Keratinocyte (primary cell): ENCODE measurements around the gene STOX2. TPM values are rescaled to one million over a fixed set of nuclear protein-coding genes. Genes with fewer than 3 reads are reported as not detected.

Experiments used
- DNase-seq: peaks from one replicate; pipeline ENCODE4 v3.0.0-alpha.2; 2011; ENCODE audit warnings: low read depth, missing footprints, low spot score
- FAIRE-seq: peaks from 2 replicates; lab custom pipeline; 2011; peaks lifted over from hg19 to GRCh38; lab: Jason Lieb, UNC
- H2AFZ ChIP-seq: 2 replicates; pipeline ENCODE4 v1.6.0; 2012; ENCODE audit warnings: low read length, control low read depth, inconsistent platforms; ENCODE audit not compliant: control insufficient read depth
- H3K27ac ChIP-seq: 2 replicates; pipeline ENCODE4 v1.5.1; 2011; ENCODE audit warnings: low read length; ENCODE audit not compliant: control insufficient read depth, insufficient read depth
- H3K27me3 ChIP-seq: 3 replicates; pipeline ENCODE4 v1.6.0; 2011; ENCODE audit warnings: low read length; ENCODE audit not compliant: control insufficient read depth, insufficient read depth; ENCODE audit errors: extremely low read depth
- H3K36me3 ChIP-seq, 2 experiments: 2 replicates in 1 of 2; 3 replicates in 1 of 2; pipeline ENCODE4 v1.5.1; 2011; ENCODE audit warnings: low read length in 2 of 2, mild to moderate bottlenecking in 1 of 2; ENCODE audit not compliant: control insufficient read depth in 2 of 2, insufficient read depth in 2 of 2; ENCODE audit errors: extremely low read depth in 1 of 2
- H3K4me1 ChIP-seq: 3 replicates; pipeline ENCODE4 v1.5.1; 2011; ENCODE audit warnings: low read length; ENCODE audit not compliant: control insufficient read depth, insufficient read depth; ENCODE audit errors: extremely low read depth
- H3K4me2 ChIP-seq: 3 replicates; pipeline ENCODE4 v1.6.0; 2011; ENCODE audit warnings: low read depth, low read length; ENCODE audit not compliant: control insufficient read depth, insufficient read depth; ENCODE audit errors: extremely low read depth
- H3K4me3 ChIP-seq, 3 experiments: fragments of 200-600 bp in 1 of 3; sonication (generic) in 1 of 3; 2 replicates in 2 of 3; 3 replicates in 1 of 3; pipeline ENCODE4 v1.5.1; 2011 to 2016; ENCODE audit warnings: low read length in 3 of 3, mild to moderate bottlenecking in 3 of 3, control low read depth in 2 of 3, inconsistent platforms in 1 of 3, low read depth in 1 of 3, mixed read lengths in 1 of 3, mixed run types in 1 of 3, moderate library complexity in 1 of 3; ENCODE audit not compliant: control insufficient read depth in 2 of 3, insufficient read depth in 2 of 3; ENCODE audit errors: extremely low read depth in 1 of 3
- H3K79me2 ChIP-seq: 2 replicates; pipeline ENCODE4 v1.6.0; 2012; ENCODE audit warnings: low read length; ENCODE audit not compliant: control insufficient read depth, insufficient read depth
- H3K9ac ChIP-seq: 3 replicates; pipeline ENCODE4 v1.6.0; 2011; ENCODE audit warnings: low read length; ENCODE audit not compliant: control insufficient read depth, insufficient read depth; ENCODE audit errors: extremely low read depth
- H3K9me1 ChIP-seq: 3 replicates; pipeline ENCODE4 v1.6.0; 2011; ENCODE audit warnings: low read length; ENCODE audit not compliant: control insufficient read depth, insufficient read depth; ENCODE audit errors: extremely low read depth
- H3K9me3 ChIP-seq: 2 replicates; pipeline ENCODE4 v1.5.1; 2012; ENCODE audit warnings: low read depth, low read length; ENCODE audit not compliant: control insufficient read depth
- H4K20me1 ChIP-seq: 3 replicates; pipeline ENCODE4 v1.6.0; 2011; ENCODE audit warnings: low read length; ENCODE audit not compliant: control insufficient read depth, insufficient read depth; ENCODE audit errors: extremely low read depth
- EZH2 ChIP-seq: IDR thresholded peaks from one replicate; pipeline ENCODE4 v1.6.1; 2012; ENCODE audit warnings: inconsistent platforms, mild to moderate bottlenecking, low read length, moderate library complexity
- dilution Hi-C: fragments of 300-500 bp; cut with MboI; formaldehyde crosslinking; loops from one replicate; pipeline ENCODE4 v1.7.0; 2020; ENCODE audit warnings: low sequenced_read_pairs; ENCODE audit not compliant: extremely low pct_ligation_motif_present
- polyA plus RNA-seq, 5 experiments: library from polyadenylated mRNA; depleted of rRNA in 3 of 5; stranded (reverse) in 3 of 5; stranded (forward) in 1 of 5; unstranded in 1 of 5; fragments of >200 nt; gene quantifications; 1 replicate in 1 of 5; 2 replicates in 3 of 5; 3 replicates in 1 of 5; pipeline versions ENCODE4 v1.2.1 to v1.2.3, GENCODE V29; 2011 to 2012; ENCODE audit warnings: missing spikeins in 2 of 5, low read depth in 1 of 5, low replicate concordance in 1 of 5
- TF ChIP-seq, protein P1 (sequence below), 3 experiments: IDR thresholded peaks in 1 of 3; conservative IDR thresholded peaks in 1 of 3; optimal IDR thresholded peaks in 1 of 3; 2 replicates in 2 of 3; 3 replicates in 1 of 3; pipeline versions ENCODE3 to v1.5.1; 2011; ENCODE audit warnings: low read length in 3 of 3, mild to moderate bottlenecking in 3 of 3, moderate library complexity in 2 of 3, control low read depth in 1 of 3, inconsistent platforms in 1 of 3; ENCODE audit not compliant: insufficient read depth in 2 of 3; ENCODE audit errors: extremely low read depth in 1 of 3

Gene STOX2
- polyA plus RNA-seq, 1 donor (not counting 4 experiments of a cell fraction or from before 2014, with no cell fraction given), result 1.6 TPM

DNA sequence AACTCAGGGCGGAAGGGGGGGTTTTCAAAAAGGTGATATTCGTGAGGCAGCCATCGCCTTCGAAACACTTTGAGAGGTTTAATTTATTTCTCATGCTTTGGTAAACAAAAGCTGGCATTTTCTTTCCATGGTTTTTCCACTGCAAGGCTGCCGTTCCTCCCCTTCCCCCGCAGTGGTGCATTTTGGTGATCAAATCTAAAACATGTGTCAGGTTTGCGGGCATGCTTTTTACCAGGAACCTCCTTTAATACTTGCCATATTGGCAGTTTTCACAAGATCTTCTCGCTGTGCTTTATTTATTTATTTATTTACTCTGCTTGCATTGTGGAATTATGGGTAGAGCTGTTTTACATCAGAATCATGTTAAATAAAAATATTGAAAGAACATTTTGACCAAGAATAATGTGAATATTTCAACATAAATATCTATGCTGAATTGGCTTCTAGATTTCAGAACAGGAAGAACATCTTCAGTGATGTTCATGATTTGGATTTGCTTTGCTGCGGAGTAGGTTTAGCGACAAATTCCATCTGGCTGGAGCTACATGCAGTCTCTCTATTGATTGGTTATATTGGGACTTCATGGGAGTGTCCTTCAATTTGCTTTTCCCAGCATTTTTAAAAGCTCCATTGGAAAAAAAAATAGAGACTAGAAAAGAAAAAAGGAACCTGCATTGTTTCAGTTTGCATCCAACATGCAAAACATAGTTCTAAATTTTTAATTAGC lies 54.4 kb downstream of the STOX2 start:
- no peak overlapping the region for H3K27ac ChIP-seq
- dilution Hi-C loops, result no loop called here
- no peak overlapping the region for H3K4me3 ChIP-seq
- H3K27me3 ChIP-seq, result no peaks in the 10 kb centered on the region
- no peak overlapping the region for H3K4me2 ChIP-seq
- no peaks in the 10 kb centered on the region for H3K9me1 ChIP-seq
- H3K4me1 ChIP-seq, result no peaks in the 10 kb centered on the region
- H2AFZ ChIP-seq, result no peak overlapping the region
- TF ChIP-seq EZH2, result no peak
- TF ChIP-seq, protein P1, sequence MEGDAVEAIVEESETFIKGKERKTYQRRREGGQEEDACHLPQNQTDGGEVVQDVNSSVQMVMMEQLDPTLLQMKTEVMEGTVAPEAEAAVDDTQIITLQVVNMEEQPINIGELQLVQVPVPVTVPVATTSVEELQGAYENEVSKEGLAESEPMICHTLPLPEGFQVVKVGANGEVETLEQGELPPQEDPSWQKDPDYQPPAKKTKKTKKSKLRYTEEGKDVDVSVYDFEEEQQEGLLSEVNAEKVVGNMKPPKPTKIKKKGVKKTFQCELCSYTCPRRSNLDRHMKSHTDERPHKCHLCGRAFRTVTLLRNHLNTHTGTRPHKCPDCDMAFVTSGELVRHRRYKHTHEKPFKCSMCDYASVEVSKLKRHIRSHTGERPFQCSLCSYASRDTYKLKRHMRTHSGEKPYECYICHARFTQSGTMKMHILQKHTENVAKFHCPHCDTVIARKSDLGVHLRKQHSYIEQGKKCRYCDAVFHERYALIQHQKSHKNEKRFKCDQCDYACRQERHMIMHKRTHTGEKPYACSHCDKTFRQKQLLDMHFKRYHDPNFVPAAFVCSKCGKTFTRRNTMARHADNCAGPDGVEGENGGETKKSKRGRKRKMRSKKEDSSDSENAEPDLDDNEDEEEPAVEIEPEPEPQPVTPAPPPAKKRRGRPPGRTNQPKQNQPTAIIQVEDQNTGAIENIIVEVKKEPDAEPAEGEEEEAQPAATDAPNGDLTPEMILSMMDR (optimal IDR thresholded peaks at IDR 0.05 in 1 of 3, IDR thresholded peaks at IDR 0.05 in 1 of 3, conservative IDR thresholded peaks at IDR 0.05 in 1 of 3; ENCODE audit: extremely low read depth in 1 of 3, insufficient read depth in 2 of 3, low read length in 3 of 3), result no peak
- no peaks in the 10 kb centered on the region for H3K36me3 ChIP-seq
- H3K9me3 ChIP-seq, result no peaks in the 10 kb centered on the region
- no peak overlapping the region for H3K9ac ChIP-seq
- no peaks in the 10 kb centered on the region for H4K20me1 ChIP-seq
- DNase-seq, result no peak
- FAIRE-seq, result no peak
- no peaks in the 10 kb centered on the region for H3K79me2 ChIP-seq

DNA sequence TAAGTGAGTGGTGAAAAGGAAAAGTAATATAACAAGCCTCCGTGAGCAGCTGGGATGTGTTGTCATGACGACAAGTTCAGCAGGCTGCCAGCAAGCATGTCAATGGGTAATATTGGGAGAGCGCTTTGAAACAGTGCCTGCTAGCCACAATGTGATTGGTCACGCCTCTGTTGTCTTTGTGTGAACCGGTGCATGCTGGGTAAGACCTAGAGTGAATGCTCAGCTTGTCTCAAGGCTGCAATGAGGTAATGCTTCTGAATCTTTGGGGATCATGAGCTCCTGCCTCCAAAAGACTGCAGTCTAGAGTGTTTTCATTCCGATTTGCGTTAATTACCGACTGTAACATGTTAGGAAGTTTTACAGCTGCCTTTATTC lies 54.9 kb downstream of the STOX2 start:
- dilution Hi-C loops, result no loop called here
- FAIRE-seq, result peak; percentile 74

More for the DNA sequence above, 54.9 kb downstream of the STOX2 start:
- no peak overlapping the region for H3K4me3 ChIP-seq
- no peaks in the 10 kb centered on the region for H3K9me3 ChIP-seq
- H3K4me1 ChIP-seq, result no peaks in the 10 kb centered on the region
- H3K4me2 ChIP-seq, result peak overlapping the region; percentile 24
- H3K27me3 ChIP-seq, result no peaks in the 10 kb centered on the region
- H3K36me3 ChIP-seq, result no peaks in the 10 kb centered on the region
- H3K9me1 ChIP-seq, result no peaks in the 10 kb centered on the region
- H2AFZ ChIP-seq, result peak overlapping the region; percentile 44
- TF ChIP-seq EZH2, result no peak
- TF ChIP-seq, protein P1 (optimal IDR thresholded peaks at IDR 0.05 in 1 of 3, IDR thresholded peaks at IDR 0.05 in 1 of 3, conservative IDR thresholded peaks at IDR 0.05 in 1 of 3; ENCODE audit: extremely low read depth in 1 of 3, insufficient read depth in 2 of 3, low read length in 3 of 3), result no peak
- no peak overlapping the region for H3K9ac ChIP-seq
- no peak for DNase-seq
- H3K79me2 ChIP-seq, result no peaks in the 10 kb centered on the region
- H3K27ac ChIP-seq, result no peak overlapping the region
- H4K20me1 ChIP-seq, result no peaks in the 10 kb centered on the region
